ENCODE data around the gene SLC1A7.

SLC1A7 gene

DNA sequence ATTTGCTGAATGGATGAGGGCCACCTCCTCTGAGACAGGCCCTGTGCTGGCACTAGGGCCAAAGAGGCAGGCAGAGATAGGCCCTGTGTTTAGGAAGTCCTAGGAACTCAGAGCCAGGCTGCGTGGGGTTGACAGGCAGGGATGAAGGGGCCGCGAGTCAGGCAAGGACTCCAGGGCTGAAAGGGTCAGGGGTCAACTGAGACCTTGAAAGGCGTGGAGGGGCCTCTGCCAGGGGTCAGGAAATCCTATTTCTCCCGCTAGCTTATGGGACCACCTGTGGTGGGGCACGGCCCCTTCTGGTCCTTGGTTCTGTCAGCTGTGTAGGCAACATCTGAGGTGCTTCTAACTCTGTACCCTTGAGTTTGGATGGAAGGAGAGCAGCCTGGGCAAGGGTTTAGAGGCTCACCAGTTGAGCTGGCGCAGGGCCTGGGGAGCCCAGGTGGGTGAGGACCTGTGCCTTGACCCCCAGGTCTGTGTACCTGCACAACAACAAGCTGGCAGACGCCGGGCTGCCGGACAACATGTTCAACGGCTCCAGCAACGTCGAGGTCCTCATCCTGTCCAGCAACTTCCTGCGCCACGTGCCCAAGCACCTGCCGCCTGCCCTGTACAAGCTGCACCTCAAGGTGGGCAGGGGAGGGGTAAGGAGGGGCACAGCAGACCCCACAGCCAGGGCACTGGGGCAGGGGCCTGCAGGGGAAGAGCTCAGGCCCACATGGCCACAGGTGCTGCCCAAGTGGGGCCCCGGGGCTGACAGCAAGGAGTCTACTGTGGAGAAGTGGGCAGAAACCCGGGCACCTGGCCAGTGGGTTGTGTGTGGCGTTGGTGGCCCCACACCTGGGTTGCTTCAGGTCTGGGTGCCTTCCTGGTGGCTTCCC lies 65.5 kb downstream of the SLC1A7 start:
- no peak for DNase-seq (ENCODE audit: low spot score)
- FAIRE-seq, result no peak

GRCh38 chr1:53076165-53076564 lies 66.3 kb downstream of the SLC1A7 start:
- no peak for DNase-seq (ENCODE audit: low spot score)
- no peak for FAIRE-seq

DNA sequence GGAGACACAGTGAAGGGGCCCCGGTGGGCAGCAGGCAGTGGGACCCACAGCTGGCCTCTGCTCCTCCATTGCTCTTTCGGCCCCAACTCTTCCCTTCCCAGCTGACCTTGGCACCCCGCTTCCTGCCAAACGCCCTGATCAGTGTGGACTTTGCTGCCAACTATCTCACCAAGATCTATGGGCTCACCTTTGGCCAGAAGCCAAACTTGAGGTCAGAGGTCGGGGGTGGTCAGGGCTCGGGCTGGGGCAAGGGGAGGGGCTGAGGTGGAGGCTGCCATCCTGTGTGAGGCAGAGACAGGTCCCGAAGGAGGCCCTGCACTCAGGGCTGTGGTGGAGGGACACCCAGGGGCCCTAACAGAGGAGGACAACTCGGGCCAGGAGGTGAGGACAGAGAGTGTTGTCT lies 66.7 kb downstream of the SLC1A7 start:
- DNase-seq (ENCODE audit: low spot score) (no peak), FAIRE-seq (no peak)

DNA sequence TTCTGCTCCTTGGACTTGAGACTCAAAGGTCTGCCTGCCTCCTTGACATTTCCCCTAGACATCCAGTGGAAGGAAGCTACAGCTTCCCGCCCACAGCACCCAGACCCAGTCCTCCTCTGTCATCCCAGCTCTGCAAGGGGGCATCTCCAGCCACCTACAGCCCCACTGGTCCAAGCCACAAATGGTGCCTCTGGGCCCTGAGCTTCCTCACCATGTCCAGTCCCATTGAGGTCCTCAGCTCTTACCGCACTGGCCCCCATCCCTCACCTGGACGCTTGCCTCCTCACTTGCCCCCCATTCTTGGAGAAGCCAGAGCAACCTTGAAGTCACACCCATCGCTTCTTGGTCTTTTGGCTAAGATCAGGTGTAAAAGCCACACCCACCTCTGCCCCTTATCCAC lies 67.2 kb downstream of the SLC1A7 start:
- FAIRE-seq, result no peak
- no peak for DNase-seq (ENCODE audit: low spot score)

DNA sequence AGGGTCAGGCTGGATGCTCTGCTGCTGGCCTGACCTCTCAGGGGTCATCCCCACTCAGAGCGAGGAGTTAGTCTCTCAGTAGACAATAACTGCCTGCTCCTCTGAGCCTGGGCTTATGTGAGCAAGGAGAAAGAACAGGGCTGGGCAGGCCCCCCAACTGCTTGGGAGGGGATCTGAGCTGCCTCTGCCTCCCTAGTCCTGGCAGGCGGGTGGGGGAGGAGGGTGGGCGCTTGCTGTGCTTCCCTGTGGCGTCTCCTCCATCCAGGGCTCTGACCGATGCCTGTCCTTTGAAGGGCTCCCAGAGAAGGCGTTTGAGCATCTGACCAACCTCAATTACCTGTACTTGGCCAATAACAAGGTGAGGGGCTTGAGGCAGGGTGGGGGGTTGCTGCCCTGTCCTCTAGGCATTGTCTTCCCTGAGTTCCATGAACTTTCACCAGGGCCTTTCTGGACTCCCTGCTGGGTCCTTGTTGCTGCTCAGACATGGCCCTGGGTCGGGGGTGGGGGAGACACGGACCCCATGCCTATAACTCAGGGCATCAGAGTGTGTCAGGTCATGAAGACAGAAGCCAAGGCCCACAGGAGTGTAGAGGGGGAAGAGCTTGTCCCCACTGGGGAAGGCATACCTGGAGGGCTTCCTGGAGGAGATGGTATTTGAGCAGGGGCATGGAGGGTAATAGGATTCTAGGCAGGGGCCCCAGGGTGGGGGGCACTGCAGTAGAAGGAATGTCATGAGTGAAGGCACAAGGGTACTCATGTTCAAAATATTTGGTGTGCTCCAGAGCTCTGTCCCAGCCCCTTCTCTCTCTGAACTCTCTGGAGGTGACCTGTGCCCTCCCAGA lies 67.9 kb downstream of the SLC1A7 start:
- DNase-seq (ENCODE audit: low spot score) (no peak), FAIRE-seq (no peak)

DNA sequence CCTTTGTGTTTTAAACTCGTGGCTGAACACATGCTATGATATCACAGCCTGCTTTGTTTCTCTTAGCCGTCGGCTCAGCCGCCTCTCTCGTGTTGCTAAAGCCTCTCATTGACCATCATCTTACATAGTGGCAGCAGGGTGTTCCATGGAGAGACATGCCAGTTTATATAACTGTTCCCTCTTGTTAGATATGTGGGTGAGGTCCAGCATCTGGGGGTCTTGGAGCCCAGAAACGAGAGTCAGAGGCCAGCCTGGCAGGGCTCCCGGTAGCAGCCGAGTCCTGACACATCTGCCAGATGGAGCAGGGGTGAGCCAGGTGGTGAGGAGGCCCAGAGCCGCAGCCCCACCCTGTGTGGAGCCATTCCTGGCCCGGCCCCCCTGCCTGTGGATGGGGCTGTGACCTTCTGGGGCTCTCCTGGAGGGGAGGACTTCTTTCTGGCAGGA lies 68.5 kb downstream of the SLC1A7 start:
- DNase-seq (ENCODE audit: low spot score) (no peak), FAIRE-seq (no peak)

GRCh38 chr1:53073287-53073686 lies 69.2 kb downstream of the SLC1A7 start:
- DNase-seq (ENCODE audit: low spot score) (no peak), FAIRE-seq (no peak)

- FAIRE-seq (peak; percentile 50), DNase-seq (ENCODE audit: low spot score) (no peak)
Observed at GRCh38 chr1:53071915-53072314, 70.5 kb downstream of the SLC1A7 start.

DNA sequence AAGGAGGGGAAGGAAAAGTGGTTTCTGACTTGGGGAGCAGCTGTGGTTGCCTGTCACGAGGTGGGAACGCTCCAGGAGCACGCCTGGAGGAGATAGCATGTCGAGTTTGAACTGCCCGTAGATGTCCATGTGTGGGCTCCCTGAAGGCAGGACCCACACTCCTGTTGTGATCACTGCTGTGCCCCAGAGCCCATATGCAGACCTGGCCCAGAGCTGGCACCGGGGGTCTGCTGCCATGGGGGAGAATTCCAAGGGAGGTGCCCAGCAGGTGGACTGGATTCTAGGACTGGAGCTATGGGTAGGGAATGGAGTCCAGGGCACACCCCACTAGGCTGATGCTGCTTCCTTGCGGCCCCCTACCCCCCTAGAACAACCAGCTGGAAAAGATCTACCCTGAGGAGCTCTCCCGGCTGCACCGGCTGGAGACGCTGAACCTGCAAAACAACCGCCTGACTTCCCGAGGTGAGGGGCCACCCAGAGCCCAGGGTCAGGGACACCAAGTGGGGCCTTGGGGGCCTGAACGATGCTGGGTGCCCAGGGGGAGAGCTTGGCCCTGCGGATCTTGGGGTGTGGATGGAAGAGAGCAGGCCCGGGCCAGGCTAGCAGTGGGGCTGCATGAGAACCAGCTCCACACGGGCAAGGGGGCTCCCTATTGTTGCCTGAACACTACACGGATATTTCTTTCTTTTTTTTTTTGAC lies 71.1 kb downstream of the SLC1A7 start:
- DNase-seq (ENCODE audit: low spot score) (no peak), FAIRE-seq (no peak)

DNA sequence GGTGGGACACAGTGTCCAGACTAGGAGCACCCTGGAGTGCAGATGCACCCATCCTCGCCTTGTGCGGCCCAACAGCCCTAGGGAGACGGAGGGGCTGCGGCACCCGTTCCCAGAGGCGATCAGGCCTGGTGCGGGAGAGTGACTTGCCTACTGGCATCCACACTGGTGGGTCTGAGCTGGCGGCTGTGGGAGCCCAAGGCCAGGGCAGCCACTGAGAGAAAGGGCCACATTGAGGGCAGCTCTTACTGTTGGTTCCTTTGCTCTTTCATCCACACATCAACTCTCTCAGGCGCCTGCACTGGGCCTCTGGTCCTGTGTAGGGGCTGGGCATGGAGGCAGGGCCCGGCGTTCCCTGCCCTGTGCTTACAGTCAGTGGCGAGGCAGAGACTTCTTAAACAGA lies 71.8 kb downstream of the SLC1A7 start:
- FAIRE-seq, result no peak

DNA sequence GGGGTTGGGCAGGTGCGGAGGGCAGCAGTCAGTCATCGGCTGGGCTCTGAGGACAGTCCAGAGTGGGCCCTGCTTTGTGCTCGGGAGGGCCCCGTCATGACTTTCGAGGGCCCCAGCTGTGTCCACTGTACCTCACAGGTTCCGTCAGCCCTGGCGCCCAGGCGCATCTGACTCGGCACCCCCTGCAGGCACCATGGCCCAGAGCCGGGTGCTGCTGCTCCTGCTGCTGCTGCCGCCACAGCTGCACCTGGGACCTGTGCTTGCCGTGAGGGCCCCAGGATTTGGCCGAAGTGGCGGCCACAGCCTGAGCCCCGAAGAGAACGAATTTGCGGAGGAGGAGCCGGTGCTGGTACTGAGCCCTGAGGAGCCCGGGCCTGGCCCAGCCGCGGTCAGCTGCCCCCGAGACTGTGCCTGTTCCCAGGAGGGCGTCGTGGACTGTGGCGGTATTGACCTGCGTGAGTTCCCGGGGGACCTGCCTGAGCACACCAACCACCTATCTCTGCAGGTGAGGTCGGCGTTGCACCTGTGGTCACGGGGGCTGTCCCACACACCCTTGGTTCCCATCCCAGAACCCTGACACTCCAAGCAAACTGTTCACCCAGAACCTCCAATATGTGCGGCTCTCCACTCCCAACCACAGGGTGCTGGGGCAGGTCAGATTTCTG lies 72.6 kb downstream of the SLC1A7 start:
- FAIRE-seq, result no peak
- no peak for DNase-seq (ENCODE audit: low spot score)

More for the DNA sequence above, 71.8 kb downstream of the SLC1A7 start:
- no peak for DNase-seq (ENCODE audit: low spot score)

GRCh38 chr1:53069265-53069662 lies 73.2 kb downstream of the SLC1A7 start:
- FAIRE-seq (no peak), DNase-seq (ENCODE audit: low spot score) (no peak)

DNA sequence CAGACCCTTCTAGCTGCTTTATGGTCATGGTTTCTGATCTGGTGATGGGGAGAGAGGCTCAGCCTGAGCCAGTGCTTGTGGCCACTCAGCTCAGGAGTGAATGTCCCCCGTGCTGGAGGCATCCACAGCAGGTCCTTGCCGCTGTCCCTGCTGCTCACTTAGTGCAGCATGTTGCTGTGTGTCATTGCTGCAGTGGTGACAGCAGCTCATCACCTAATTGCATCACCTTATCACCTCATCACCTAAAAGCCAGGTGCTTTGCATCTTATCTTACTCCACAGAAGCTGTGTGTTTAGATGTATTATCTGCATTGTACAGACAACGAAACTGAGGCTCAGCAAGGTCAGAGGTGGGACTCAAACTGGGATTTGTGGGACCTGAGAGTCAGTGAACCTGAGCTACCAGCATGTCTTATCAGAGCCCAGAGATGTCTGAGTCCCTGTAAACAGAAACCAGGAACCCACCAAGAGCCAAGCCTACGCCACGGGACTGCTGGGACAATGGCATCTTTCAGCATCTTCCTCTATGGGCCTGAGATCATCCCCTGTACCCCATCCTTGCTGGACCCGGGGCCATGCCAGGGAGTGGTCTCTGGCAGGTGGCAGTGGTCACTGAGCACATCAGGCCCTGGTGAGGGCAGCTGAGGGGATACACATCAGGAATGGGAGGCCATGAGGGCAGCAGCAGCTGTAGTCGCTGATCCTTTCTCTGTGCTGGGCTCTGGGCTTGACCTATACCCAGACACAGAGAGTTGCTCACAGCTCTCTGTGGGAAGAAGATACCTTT lies 73.9 kb downstream of the SLC1A7 start:
- DNase-seq (ENCODE audit: low spot score) (no peak), FAIRE-seq (no peak)

- no peak for DNase-seq (ENCODE audit: low spot score)
- no peak for FAIRE-seq
Observed at GRCh38 chr1:53067886-53068285, 74.6 kb downstream of the SLC1A7 start.

DNA sequence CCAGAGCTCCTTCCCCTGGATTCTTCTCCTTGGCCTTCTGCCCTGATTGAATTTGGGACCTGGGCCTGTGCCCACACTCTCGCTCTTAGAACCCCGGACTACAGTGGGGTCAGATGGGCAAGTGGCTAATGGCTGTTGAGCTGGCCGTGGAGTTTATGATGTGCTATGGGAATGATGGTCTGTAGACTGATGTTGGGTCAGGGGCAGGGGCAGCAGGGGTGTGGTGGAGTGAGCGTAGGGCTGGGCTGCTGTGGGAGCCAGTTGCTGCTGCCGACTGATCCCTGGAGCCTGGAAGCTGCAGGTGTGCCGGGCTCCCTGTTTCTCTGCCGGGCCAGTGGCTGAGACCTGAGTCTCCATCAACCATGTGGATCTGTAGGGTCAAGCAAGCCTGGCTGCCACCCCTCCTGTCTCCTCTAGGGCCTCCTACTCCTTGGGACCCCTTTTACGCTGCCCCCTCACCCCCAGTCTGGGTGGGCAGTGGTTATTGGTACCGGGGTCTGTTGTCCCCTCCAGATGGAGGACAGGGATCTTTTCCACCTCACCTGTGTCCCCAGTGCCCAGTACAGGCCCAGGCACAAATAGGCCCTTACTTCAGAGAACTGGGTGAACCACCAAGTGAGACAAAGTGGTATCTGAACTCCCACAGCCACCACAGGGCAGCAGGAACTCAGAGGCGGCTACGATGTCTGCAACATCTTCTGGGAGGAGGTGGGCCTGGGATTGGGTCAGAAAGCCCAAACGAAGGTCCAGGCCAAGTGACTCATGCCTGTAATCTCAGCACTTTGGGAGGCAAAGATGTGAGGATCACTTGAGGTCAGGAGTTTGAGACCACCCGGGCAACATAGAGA lies 75.3 kb downstream of the SLC1A7 start:
- DNase-seq (ENCODE audit: low spot score), result no peak
- FAIRE-seq, result no peak

- FAIRE-seq (no peak), DNase-seq (ENCODE audit: low spot score) (no peak)
Observed at GRCh38 chr1:53066488-53066887, 76.0 kb downstream of the SLC1A7 start.

- FAIRE-seq (no peak), DNase-seq (ENCODE audit: low spot score) (no peak)
Observed at GRCh38 chr1:53065391-53065790, 77.0 kb downstream of the SLC1A7 start.

DNA sequence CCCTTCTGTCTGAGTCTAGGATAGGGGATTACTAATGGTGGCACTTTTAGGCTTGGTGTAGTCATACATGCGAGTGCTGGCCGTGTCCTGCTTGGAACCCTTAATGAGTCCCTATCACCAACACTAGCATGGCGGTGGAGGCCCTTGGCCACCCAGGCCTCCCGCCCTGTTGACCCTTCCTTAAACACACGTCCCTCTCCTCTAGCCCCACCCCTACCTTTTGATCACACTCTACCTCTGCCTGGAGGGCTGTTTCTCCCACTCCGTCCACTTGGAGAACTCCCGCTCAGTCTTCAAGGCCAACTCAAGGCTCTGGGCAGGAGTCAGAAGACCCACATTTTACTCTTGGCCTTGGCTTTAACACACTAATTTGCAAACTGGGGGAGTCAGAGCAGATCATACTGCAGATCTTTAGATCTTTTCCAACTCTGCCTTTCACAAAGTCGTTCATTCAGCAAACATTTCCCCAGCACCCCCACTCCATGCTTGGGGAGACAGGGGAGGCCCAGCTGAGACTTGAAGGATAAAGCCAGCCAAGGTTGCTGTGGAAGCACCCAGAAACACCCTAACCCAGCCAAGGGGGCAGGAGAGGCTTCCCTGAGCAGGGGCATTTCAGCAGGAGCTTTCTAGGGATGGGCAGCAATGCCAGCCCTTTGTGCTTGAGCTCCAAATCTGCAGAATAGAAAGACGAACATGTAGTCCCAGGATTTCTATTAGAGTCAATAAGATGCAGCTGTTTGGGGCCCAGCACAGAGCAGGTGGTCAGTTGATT lies 78.5 kb downstream of the SLC1A7 start:
- FAIRE-seq (no peak), DNase-seq (ENCODE audit: low spot score) (no peak)

All from RCC 7860 (cell line).